GM11168 (cell line): Measurements from ENCODE around the gene GRK3.

Experiments used
- in situ Hi-C: fragments of 300-500 bp; cut with MboI; formaldehyde crosslinking; loops from one replicate; pipeline ENCODE4 v1.12.0; 2022; ENCODE audit warnings: low sequenced_read_pairs; ENCODE audit not compliant: unreplicated experiment

Gene GRK3

GRCh38 chr22:25746012-25746373 is 181.5 kb downstream of the GRK3 start:
- in situ Hi-C loops: no loop called here

GRCh38 chr22:25747245-25747944 is 182.9 kb downstream of the GRK3 start:
- in situ Hi-C loops: no loop called here

DNA sequence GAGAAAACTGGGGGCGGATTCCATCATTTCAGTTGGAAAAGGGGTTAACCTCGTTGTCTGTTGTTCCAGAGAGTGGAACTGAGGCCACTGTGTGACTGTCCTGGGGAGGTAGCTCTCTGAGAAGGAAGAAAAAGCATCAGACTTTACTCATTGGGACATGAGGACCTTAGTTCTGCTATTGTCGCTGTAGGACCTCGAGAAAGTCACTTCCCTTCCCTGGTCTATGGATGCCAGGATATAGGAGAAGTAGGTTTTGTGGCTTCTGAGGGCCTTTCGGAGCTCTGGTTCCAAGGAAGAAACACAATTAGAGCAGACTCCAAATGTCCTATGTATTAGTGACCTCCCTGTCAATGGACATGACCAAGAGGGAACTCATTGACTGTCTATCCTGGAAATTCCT is 183.7 kb downstream of the GRK3 start:
- in situ Hi-C loops: no loop called here

DNA sequence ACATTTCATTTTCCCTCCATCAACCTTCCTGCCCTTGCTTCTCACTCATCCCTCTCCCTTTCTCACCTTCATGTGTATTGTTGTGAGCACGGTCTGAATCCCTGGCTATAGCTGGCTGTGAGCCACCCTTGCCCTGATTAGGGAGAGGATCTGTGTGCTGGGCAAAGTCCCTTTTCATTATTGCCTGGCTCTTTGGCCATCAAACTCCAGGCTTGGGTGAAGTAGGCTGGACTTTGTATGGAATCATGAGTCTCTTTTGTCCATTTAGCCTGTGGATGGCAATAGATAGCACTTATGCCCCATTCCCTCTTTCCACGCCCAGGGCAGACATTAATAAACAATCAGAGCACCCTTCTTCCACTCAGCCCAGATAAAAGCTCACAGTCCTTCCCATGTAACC is 184.2 kb downstream of the GRK3 start:
- in situ Hi-C loops: no loop called here

GRCh38 chr22:25749420-25750169 is 185.1 kb downstream of the GRK3 start:
- in situ Hi-C loops: no loop called here

- in situ Hi-C loops: no loop called here
These were observed 186.2 kb downstream of the GRK3 start for GRCh38 chr22:25750569-25751173.

GRCh38 chr22:25751174-25751581 is 186.7 kb downstream of the GRK3 start:
- in situ Hi-C loops: no loop called here

DNA sequence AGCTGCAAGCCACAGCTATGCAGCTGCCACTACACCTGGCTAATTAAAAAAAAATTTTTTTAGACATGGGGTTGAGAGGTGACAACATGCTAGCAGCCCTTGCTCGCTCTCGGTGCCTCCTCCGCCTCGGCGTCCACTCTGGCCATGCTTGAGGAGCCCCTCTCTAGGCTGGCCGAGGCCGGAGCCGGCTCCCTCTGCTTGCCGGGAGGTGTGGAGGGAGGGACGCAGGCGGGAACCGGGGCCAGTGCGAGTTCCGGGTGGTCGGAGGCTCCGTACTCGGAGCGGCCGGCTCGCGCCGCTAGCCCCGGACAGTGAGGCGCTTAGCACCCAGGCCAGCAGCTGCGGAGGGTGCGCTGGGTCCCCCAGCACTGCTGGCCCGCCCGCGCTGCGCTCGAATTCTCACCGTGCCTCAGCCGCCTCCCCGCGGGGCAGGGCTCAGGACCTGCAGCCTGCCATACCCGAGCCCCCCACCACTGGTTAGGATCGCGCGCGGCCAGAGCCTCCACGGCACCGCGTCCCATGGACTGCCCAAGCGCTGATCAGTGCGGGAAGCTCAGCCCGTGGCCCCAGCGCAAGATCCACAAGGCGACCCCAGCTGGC is 188.2 kb downstream of the GRK3 start:
- in situ Hi-C loops: no loop called here

- in situ Hi-C loops: no loop called here
These were observed 188.8 kb downstream of the GRK3 start for GRCh38 chr22:25753252-25753651.

DNA sequence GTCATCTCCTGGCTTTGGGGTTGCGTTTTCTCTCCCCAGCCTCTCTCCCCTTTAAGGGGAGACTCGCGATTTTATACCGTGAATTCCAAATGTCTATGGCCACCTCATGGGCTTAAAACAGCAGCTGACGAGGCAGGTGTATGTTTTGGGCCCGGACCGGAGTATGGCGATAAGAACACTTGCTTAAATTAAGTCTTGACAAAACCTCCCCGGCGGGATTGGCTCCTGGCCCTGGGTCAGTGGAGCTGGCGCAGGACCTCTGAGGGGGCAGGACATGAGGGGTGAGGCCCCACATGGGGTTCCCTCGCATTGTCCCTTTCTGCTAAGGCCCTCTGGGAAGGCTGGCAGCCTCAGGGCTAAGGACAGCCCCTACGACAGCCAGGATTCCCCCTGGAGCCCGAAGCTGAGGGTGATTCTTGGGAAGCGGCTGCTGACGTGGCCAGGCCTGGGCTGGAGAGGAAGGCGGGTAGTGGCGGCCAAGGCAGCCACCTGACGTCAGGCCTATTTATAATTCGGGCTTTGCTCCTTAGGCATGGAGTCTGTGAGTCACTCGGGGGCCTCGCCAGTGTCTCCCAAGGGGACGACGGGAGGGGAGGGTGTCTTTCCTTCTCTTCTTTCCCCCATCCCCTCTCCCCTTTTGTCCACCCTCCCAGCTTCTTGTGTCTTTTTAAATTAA is 190.2 kb downstream of the GRK3 start:
- in situ Hi-C loops: no loop called here

DNA sequence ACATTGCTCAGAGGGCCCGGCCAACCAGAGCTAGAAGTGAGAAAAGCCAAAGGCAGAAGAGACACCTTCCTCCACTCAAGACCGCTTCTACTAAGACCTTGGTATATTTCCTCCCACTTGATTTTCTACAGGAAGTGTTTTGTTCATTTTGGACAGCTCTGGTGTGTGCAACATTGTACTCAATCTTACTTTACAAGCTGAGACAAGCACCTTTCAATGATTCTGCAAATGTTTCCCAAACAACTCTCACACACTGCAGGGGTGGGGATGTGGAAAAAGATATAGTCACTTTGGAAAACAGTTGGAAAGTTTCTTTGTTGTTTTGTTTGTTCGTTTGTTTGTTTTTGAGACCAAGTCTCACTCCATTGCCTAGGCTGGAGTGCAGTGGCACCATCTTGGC is 193.2 kb downstream of the GRK3 start:
- in situ Hi-C loops: no loop called here

GRCh38 chr22:25758316-25758715 is 193.8 kb downstream of the GRK3 start:
- in situ Hi-C loops: no loop called here

DNA sequence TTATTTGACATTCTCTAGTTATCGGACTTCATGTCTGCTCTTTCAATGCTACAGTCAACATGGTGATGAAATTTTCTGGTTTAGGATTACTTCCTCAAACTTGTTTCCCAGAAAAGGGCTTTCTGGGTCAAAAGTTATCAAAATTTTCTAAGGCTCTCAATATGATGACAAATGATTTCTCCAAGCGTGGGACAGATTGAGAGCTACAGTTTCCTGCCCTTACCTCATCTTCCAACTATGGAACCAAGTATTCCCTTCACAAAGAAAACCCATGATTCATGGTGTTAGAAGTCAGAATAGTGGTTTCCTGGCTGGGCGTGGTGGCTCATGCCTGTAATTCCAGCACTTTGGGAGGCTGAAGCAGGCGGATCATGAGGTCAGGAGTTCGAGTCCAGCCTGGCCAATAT is 195.4 kb downstream of the GRK3 start:
- in situ Hi-C loops: no loop called here

DNA sequence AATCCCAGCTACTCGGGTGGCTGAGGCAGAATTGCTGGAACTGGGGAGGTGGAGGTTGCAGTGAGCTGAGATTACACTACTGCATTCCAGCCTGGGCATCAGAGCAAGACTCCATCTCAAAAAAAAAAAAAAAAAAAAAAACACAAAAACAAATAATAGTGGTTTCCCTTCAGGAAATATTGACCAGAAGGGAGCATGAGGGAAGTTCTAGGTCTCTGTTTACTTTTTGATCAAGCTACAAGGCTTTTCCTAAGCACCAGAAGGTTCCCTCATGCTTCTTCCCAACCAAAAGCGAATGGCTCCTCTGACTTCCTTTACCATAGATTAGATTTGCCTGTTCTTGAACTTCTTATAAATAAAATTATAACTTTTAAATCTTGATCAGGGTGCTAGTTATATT is 195.8 kb downstream of the GRK3 start:
- in situ Hi-C loops: no loop called here

GRCh38 chr22:25760848-25761595 is 196.5 kb downstream of the GRK3 start:
- in situ Hi-C loops: no loop called here

- in situ Hi-C loops: no loop called here
These were observed 197.7 kb downstream of the GRK3 start for GRCh38 chr22:25762147-25762546.

DNA sequence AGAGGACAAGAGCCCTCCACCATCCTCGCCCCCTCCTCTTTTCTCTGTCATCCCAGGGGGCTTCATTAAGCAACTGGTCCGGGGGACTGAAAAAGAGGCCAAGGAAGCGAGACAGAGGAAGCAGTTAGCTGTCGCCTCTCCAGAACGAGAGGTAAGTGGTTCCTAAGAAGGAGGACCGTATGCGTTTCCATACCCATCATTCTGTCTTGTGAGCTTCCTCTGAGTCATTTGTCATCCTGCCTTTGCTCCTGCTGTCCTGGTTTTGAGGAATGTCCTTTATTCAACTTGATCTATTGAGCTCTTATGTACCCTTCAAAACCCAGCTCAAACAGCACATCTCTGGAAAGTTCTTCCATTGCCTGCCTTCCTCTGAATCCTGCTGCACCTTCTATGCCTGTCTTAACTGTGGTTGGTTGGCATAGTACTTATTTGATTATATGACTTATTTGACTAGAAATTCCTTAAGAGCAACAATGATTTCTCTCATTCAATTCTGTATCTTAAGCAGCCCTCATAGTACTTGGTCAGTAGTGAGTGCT is 198.8 kb downstream of the GRK3 start:
- in situ Hi-C loops: no loop called here

DNA sequence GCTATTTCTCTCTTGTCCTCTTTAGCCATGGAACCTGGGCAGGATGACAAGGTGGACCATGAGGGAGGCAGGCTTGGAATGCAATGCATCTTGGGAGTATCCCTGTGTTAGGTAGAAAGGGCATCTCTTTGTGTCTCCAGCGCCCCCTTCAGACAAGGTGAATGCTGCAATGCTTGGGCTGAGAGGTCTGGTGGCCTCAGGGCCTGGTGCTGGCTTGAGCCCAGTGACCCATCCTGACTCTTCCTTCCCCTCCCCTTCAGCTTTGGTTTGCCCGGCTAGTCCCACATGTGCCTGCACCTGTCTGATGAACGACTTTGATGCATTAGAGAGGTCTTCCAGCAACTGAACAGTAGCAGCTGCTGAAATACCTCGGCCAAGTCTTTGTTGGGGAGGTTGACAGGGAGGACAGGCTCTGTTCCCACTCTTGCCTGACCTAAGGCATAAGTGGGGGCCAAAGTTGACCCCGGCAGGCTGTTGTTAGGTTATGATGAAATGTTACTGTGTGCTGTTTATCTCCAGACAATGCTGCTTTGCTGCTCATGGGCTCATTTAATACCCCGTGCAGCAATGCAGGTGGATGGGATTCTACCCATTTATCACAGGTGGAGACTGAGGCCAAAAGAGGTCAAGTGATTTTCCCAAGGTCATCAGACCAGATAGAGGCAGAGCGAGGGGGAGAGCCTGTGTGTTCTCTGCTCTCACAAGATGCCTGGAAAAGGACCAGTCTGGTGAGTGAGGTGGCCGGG is 200.0 kb downstream of the GRK3 start:
- in situ Hi-C loops: no loop called here

GRCh38 chr22:25765016-25765367 is 200.5 kb downstream of the GRK3 start:
- in situ Hi-C loops: no loop called here
